Stimulated activated CD8-positive, alpha-beta memory T cell treated with anti-CD3 and anti-CD28 coated beads, Interleukin-2, amount 100 ng/mL, for 48 hours (primary cell): Measurements from ENCODE around the gene AS3MT.
A peak's percentile ranks its signal among the peaks of the same experiment; 100 is the strongest.
"Not testable (repeated sequence)": the region's sequence is repeated elsewhere in the genome, so short reads cannot be mapped to it uniquely, and the experiment has no call there.

Experiments
- DNase-seq, 2 donors: peaks; one replicate each; pipeline ENCODE4 v3.0.0-alpha.2; 2020; ENCODE audit warnings: low read depth in 2 of 2

Gene AS3MT

GRCh38 chr10:102855731-102856436 lies 13.4 kb upstream of the AS3MT start:
- DNase-seq: not testable (repeated sequence)

GRCh38 chr10:102856758-102857424 lies 12.4 kb upstream of the AS3MT start:
- DNase-seq: no peak

- no peak for DNase-seq
Measured at GRCh38 chr10:102859911-102860310, 9.4 kb upstream of the AS3MT start.

GRCh38 chr10:102863660-102864059 lies 5.6 kb upstream of the AS3MT start:
- no peak for DNase-seq

GRCh38 chr10:102865620-102866019 lies 3.6 kb upstream of the AS3MT start:
- no peak for DNase-seq

GRCh38 chr10:102868911-102869257 lies 386 bp upstream of the AS3MT start:
- DNase-seq: no peak

GRCh38 chr10:102870221-102870620 lies 951 bp downstream of the AS3MT start:
- no peak for DNase-seq

- DNase-seq: no peak
Measured at GRCh38 chr10:102872163-102872562, 2.9 kb downstream of the AS3MT start.

- DNase-seq: no peak
Measured at GRCh38 chr10:102876747-102877153, 7.5 kb downstream of the AS3MT start.

GRCh38 chr10:102878629-102879028 lies 9.4 kb downstream of the AS3MT start:
- no peak for DNase-seq

- no peak for DNase-seq
Measured at GRCh38 chr10:102880256-102880655, 11.0 kb downstream of the AS3MT start.

- DNase-seq: no peak
Measured at GRCh38 chr10:102888048-102888447, 18.8 kb downstream of the AS3MT start.

- no peak for DNase-seq
Measured at GRCh38 chr10:102894466-102895213, 25.4 kb downstream of the AS3MT start.

- no peak for DNase-seq
Measured at GRCh38 chr10:102900006-102900405, 30.7 kb downstream of the AS3MT start.

GRCh38 chr10:102904346-102904745 lies 35.1 kb downstream of the AS3MT start:
- no peak for DNase-seq

GRCh38 chr10:102906507-102906906 lies 37.2 kb downstream of the AS3MT start:
- no peak for DNase-seq

GRCh38 chr10:102914781-102915180 lies 45.5 kb downstream of the AS3MT start:
- no peak for DNase-seq

- DNase-seq: no peak
Measured at GRCh38 chr10:102916173-102916572, 46.9 kb downstream of the AS3MT start.

- peak; percentile 68 to 74 for DNase-seq
Measured at GRCh38 chr10:102917314-102917961, 48.2 kb downstream of the AS3MT start.

- peak; percentile 98 to 99 for DNase-seq
Measured at GRCh38 chr10:102917962-102918816, 48.9 kb downstream of the AS3MT start, which contains the start of gene CNNM2. CNNM2 (plus strand) TSS chr10:102918294; CDS start chr10:102918481, 187 bp downstream.

- DNase-seq: peak; percentile 11 to 33
Measured at GRCh38 chr10:102918817-102919245, 49.6 kb downstream of the AS3MT start.
